HepG2 (cell line): ENCODE results near the gene ANKRD61. TPM values are rescaled to one million over a fixed set of nuclear protein-coding genes. Genes with fewer than 3 reads are reported as not detected.
A peak's percentile ranks its signal among the peaks of the same experiment; 100 is the strongest.

Experiments
- ASH2L ChIP-seq: fragments of 300-600, 200-600 bp; sonication (generic); IDR thresholded peaks from 2 replicates; pipeline ENCODE4 v1.7.0; 2017; ENCODE audit warnings: low read depth, mild to moderate bottlenecking, moderate library complexity, mixed read lengths, low read length; ENCODE audit not compliant: insufficient read length
- CREB1 ChIP-seq, 2 experiments: fragments of 450-650 bp in 1 of 2; IDR thresholded peaks; 2 replicates each; pipeline ENCODE4 v1.6.1; 2016 to 2017; ENCODE audit warnings: control low read depth in 1 of 2, mild to moderate bottlenecking in 1 of 2, missing compliant biosample characterization in 1 of 2, missing genetic modification characterization in 1 of 2
- EED ChIP-seq: sonication (generic); formaldehyde crosslinking; IDR thresholded peaks from 2 replicates; pipeline ENCODE4 v1.5.0; 2020; ENCODE audit warnings: mild to moderate bottlenecking, missing genetic modification reagents
- FOXA3 ChIP-seq: IDR thresholded peaks from 2 replicates; pipeline ENCODE4 v1.6.1; 2016; ENCODE audit warnings: missing genetic modification reagents, missing compliant biosample characterization
- FOXJ3 ChIP-seq: sonication (generic); formaldehyde crosslinking; IDR thresholded peaks from 2 replicates; pipeline ENCODE4 v1.4.0; 2020; ENCODE audit warnings: missing genetic modification reagents, mild to moderate bottlenecking, borderline replicate concordance
- KDM5A ChIP-seq: fragments of 200-600 bp; sonication (generic); IDR thresholded peaks from 2 replicates; pipeline ENCODE4 v1.7.0; 2018; ENCODE audit warnings: antibody characterized with exemption, mild to moderate bottlenecking, low read length, borderline replicate concordance
- KLF12 ChIP-seq: sonication (generic); formaldehyde crosslinking; IDR thresholded peaks from 2 replicates; pipeline ENCODE4 v1.4.0; 2020; ENCODE audit warnings: missing genetic modification reagents, borderline replicate concordance
- KLF9 ChIP-seq: IDR thresholded peaks from 2 replicates; pipeline ENCODE4 v1.6.1; 2016; ENCODE audit warnings: low read depth
- MEIS2 ChIP-seq: sonication (generic); formaldehyde crosslinking; IDR thresholded peaks from 2 replicates; pipeline ENCODE4 v1.9.0; 2021; ENCODE audit warnings: mild to moderate bottlenecking, missing genetic modification reagents
- MIER3 ChIP-seq: IDR thresholded peaks from 2 replicates; pipeline ENCODE4 v1.6.1; 2016; ENCODE audit warnings: missing compliant biosample characterization, borderline replicate concordance
- SRSF4 ChIP-seq: fragments of 200-400 bp; formaldehyde crosslinking; IDR thresholded peaks from one replicate; pipeline ENCODE4 v1.6.1; 2018; ENCODE audit warnings: mild to moderate bottlenecking, low read depth, low read length, moderate library complexity; ENCODE audit not compliant: poor library complexity, severe bottlenecking
- ZFYVE20 ChIP-seq: sonication (generic); formaldehyde crosslinking; IDR thresholded peaks from 2 replicates; pipeline ENCODE4 v1.8.0; 2023; ENCODE audit warnings: low read depth, mild to moderate bottlenecking, moderate library complexity, missing genetic modification reagents, borderline replicate concordance
- ZNF225 ChIP-seq: sonication (generic); formaldehyde crosslinking; IDR thresholded peaks from 2 replicates; pipeline ENCODE4 v1.4.0; 2020; ENCODE audit warnings: mild to moderate bottlenecking, missing genetic modification reagents
- ZNF432 ChIP-seq: sonication (generic); formaldehyde crosslinking; IDR thresholded peaks from 2 replicates; pipeline ENCODE4 v1.5.0; 2020; ENCODE audit warnings: missing genetic modification reagents, mild to moderate bottlenecking, borderline replicate concordance
- ZNF496 ChIP-seq: sonication (generic); formaldehyde crosslinking; IDR thresholded peaks from 2 replicates; pipeline ENCODE4 v1.8.1; 2023; ENCODE audit warnings: mild to moderate bottlenecking, moderate library complexity, missing genetic modification reagents; ENCODE audit not compliant: insufficient replicate concordance
- ZNF639 ChIP-seq: conservative IDR thresholded peaks from 2 replicates; pipeline ENCODE4 v1.6.1; 2018; ENCODE audit warnings: missing genetic modification reagents
- ZNF724P ChIP-seq: sonication (generic); formaldehyde crosslinking; IDR thresholded peaks from 2 replicates; pipeline ENCODE4 v1.8.0; 2022; ENCODE audit warnings: missing genetic modification reagents, borderline replicate concordance
- ZSCAN9 ChIP-seq: IDR thresholded peaks from 2 replicates; pipeline ENCODE4 v1.6.1; 2016; ENCODE audit warnings: borderline replicate concordance
- polyA plus RNA-seq, 8 experiments: library from polyadenylated mRNA; depleted of rRNA in 3 of 8; stranded (reverse) in 7 of 8; unstranded in 1 of 8; fragments of >200 nt; fragmentation: Illumina TruSeq in 4 of 8; extraction: Trizol in 4 of 8; gene quantifications; 2 replicates each; pipeline versions ENCODE4 v1.2.1 to v1.2.3, GENCODE V29; 2011 to 2016; ENCODE audit warnings: low read depth in 4 of 8, missing spikeins in 1 of 8, mixed read lengths in 1 of 8; ENCODE audit not compliant: insufficient read depth in 1 of 8
- total RNA-seq, 5 experiments: library from RNA; depleted of rRNA; stranded (reverse); fragments of >200 nt; fragmentation: Illumina TruSeq; extraction: Trizol; gene quantifications; 2 replicates each; pipeline ENCODE4 v1.2.3, GENCODE V29; 2016; ENCODE audit warnings: low read depth in 1 of 5
- TF ChIP-seq, protein P1 (sequence below): sonication (generic); formaldehyde crosslinking; conservative IDR thresholded peaks from 2 replicates; pipeline ENCODE4 v1.8.0; 2022; ENCODE audit warnings: mild to moderate bottlenecking, moderate library complexity, missing genetic modification reagents
- TF ChIP-seq, protein P2 (sequence below): sonication (generic); formaldehyde crosslinking; IDR thresholded peaks from 2 replicates; pipeline ENCODE4 v1.5.0; 2020; ENCODE audit warnings: missing genetic modification reagents, mild to moderate bottlenecking, borderline replicate concordance
- TF ChIP-seq, protein P3 (sequence below): sonication (generic); formaldehyde crosslinking; conservative IDR thresholded peaks from 2 replicates; pipeline ENCODE4 v1.5.0; 2020; ENCODE audit warnings: missing genetic modification reagents
- TF ChIP-seq, protein P4 (sequence below): sonication (generic); formaldehyde crosslinking; IDR thresholded peaks from 2 replicates; pipeline ENCODE4 v1.5.0; 2020; ENCODE audit warnings: mild to moderate bottlenecking, low read depth, missing genetic modification reagents, borderline replicate concordance

The ANKRD61 gene
- total and polyA plus RNA-seq, 2 of the 13 experiments (the other 11 are each of a cell fraction or from before 2014, with no cell fraction given), result 0.13 TPM; not detected in 1

DNA sequence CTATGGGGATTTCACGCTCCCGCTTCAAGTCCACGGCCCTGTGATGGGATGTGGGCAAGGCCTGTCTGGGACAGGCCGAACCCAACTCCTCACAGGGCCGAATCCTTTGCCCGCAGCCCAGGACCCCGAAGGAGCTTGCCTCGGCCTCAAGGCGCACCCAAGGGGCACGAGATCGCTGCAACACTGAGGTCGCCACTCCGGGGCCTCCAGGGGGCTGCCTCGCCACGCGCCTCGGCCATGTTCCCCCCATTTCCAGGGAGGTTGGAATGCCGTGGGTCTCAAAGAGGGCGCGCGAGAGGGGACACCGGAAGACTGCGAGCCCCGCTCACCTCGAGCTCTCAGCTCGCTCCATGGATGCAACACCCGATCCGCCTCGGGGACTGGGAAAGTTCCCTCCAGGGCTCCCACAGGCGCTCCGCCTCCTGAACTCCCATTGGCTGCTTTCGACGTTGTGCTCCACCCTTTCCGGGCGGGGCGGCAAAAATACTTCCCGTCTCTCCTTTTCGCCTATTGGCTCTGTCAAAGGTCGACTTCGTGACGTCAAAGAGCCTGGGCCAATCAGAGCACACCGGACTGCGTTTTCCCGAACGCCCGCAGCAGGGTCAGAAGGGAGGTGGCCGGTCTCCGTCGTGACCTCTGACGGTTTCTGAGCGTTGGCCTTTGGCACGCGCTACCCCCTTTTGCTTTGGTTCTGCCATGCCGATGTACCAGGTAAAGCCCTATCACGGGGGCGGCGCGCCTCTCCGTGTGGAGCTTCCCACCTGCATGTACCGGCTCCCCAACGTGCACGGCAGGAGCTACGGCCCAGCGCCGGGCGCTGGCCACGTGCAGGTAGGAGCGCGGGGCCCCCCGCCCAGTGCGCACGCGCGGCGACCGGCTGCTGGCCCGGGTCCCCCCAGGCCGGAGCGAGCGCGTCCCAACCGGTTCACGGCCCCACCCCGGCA, 22.2 kb upstream of the ANKRD61 start, which contains the start of the genes AIMP2 and PMS2 (continued):
- TF ChIP-seq EED (CRISPR knock-in tag) (peak; percentile 100), MEIS2 (CRISPR knock-in tag) (peak; percentile 98), CREB1 (IDR thresholded peaks at IDR 0.05) (peak; percentile 99), CREB1 (CRISPR knock-in tag; IDR thresholded peaks at IDR 0.05) (peak; percentile 98), FOXJ3 (CRISPR knock-in tag) (peak; percentile 63), ASH2L (peak; percentile 68), ZSCAN9 (CRISPR knock-in tag) (peak; percentile 98), KLF12 (CRISPR knock-in tag) (peak; percentile 98), ZNF639 (CRISPR knock-in tag) (peak; percentile 96), ZNF225 (CRISPR knock-in tag) (peak; percentile 99), ZNF496 (CRISPR knock-in tag) (peak; percentile 75), KLF9 (CRISPR knock-in tag) (peak; percentile 83; the same call in 1 of the 2 replicates), KDM5A (no peak; the same call in 1 of the 2 replicates), SRSF4 (peak; percentile 62), ZFYVE20 (CRISPR knock-in tag) (peak; percentile 99), ZNF432 (no peak), MIER3 (peak; percentile 77), ZNF724P (CRISPR knock-in tag) (peak; percentile 100), FOXA3 (CRISPR knock-in tag) (peak; percentile 74)
- TF ChIP-seq, protein P1, sequence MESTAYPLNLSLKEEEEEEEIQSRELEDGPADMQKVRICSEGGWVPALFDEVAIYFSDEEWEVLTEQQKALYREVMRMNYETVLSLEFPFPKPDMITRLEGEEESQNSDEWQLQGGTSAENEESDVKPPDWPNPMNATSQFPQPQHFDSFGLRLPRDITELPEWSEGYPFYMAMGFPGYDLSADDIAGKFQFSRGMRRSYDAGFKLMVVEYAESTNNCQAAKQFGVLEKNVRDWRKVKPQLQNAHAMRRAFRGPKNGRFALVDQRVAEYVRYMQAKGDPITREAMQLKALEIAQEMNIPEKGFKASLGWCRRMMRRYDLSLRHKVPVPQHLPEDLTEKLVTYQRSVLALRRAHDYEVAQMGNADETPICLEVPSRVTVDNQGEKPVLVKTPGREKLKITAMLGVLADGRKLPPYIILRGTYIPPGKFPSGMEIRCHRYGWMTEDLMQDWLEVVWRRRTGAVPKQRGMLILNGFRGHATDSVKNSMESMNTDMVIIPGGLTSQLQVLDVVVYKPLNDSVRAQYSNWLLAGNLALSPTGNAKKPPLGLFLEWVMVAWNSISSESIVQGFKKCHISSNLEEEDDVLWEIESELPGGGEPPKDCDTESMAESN (CRISPR knock-in tag), result peak; percentile 99
- TF ChIP-seq, protein P2, sequence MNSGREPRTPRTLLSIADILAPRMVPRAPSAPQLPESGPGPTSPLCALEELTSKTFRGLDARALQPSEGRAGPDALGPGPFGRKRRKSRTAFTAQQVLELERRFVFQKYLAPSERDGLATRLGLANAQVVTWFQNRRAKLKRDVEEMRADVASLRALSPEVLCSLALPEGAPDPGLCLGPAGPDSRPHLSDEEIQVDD (CRISPR knock-in tag), result peak; percentile 100
- TF ChIP-seq, protein P3, sequence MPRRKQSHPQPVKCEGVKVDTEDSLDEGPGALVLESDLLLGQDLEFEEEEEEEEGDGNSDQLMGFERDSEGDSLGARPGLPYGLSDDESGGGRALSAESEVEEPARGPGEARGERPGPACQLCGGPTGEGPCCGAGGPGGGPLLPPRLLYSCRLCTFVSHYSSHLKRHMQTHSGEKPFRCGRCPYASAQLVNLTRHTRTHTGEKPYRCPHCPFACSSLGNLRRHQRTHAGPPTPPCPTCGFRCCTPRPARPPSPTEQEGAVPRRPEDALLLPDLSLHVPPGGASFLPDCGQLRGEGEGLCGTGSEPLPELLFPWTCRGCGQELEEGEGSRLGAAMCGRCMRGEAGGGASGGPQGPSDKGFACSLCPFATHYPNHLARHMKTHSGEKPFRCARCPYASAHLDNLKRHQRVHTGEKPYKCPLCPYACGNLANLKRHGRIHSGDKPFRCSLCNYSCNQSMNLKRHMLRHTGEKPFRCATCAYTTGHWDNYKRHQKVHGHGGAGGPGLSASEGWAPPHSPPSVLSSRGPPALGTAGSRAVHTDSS (CRISPR knock-in tag), result peak; percentile 69; the same call in 1 of the 2 replicates
- TF ChIP-seq, protein P4, sequence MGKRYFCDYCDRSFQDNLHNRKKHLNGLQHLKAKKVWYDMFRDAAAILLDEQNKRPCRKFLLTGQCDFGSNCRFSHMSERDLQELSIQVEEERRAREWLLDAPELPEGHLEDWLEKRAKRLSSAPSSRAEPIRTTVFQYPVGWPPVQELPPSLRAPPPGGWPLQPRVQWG (CRISPR knock-in tag), result peak; percentile 78; the same call in 1 of the 2 replicates
